Heart right ventricle (tissue), 16 donors: ENCODE results near the gene HTR6. TPM values are rescaled to one million over a fixed set of nuclear protein-coding genes. Genes with fewer than 3 reads are reported as not detected.
A peak's percentile ranks its signal among the peaks of the same experiment; 100 is the strongest.

Experiments
- ATAC-seq, 8 donors: fragments of 200-7000 bp; cut with Tn5 transposase; one replicate each; pipeline ENCODE4 v1.9.1; 2020; ENCODE audit warnings: mild to moderate bottlenecking in 8 of 8, moderate library complexity in 8 of 8, moderate number of reproducible peaks in 1 of 8
- DNase-seq, 2 donors: peaks; one replicate each; pipeline ENCODE4 v3.0.0-alpha.2; 2020
- H3K27ac ChIP-seq, 10 donors: fragments of 200-600 bp; sonication (generic) in 2 of 10; one replicate each; pipeline versions ENCODE4 v1.5.0 to v1.8.0; 2020 to 2022; ENCODE audit warnings: mild to moderate bottlenecking in 3 of 10
- H3K27me3 ChIP-seq, 7 donors: fragments of 200-600 bp; one replicate each; pipeline ENCODE4 v1.8.0; 2021 to 2022; ENCODE audit warnings: mild to moderate bottlenecking in 2 of 7
- H3K36me3 ChIP-seq, 9 donors: fragments of 200-600 bp; sonication (generic) in 1 of 9; one replicate each; pipeline versions ENCODE4 v1.5.0 to v1.8.0; 2020 to 2022; ENCODE audit warnings: mild to moderate bottlenecking in 2 of 9
- H3K4me1 ChIP-seq, 9 donors: fragments of 200-600 bp; sonication (generic) in 1 of 9; one replicate each; pipeline versions ENCODE4 v1.5.0 to v1.8.0; 2020 to 2022; ENCODE audit warnings: mild to moderate bottlenecking in 4 of 9
- H3K4me3 ChIP-seq, 10 donors: fragments of 200-600 bp; sonication (generic) in 2 of 10; one replicate each; pipeline versions ENCODE4 v1.5.0 to v1.8.0; 2020 to 2022; ENCODE audit warnings: mild to moderate bottlenecking in 7 of 10, moderate library complexity in 2 of 10
- H3K9me3 ChIP-seq, 11 donors: fragments of 200-600 bp in 10 of 11; sonication (generic) in 2 of 11; one replicate each; pipeline versions ENCODE4 v1.5.0 to v1.8.0; 2013 to 2022; ENCODE audit warnings: mild to moderate bottlenecking in 2 of 11, control low read depth in 1 of 11, moderate library complexity in 1 of 11
- WGBS, 2 donors: extraction: QIAGEN DNeasy Blood & Tissue Kit; methylation state at CpG; one replicate each; pipeline ENCODE4 v1.1.7; 2013; ENCODE audit warnings: inconsistent platforms in 1 of 2; 5-methylcytosine and 5-hydroxymethylcytosine counted together
- intact Hi-C, 10 donors: fragments of 100-400 bp; cut with DNase I; formaldehyde crosslinking; loops; one replicate each; pipeline versions ENCODE4 v1.11.1 to v1.14.2; 2022
- polyA plus RNA-seq, 2 donors: library from polyadenylated mRNA; stranded (reverse); fragments of 200-250 nt; gene quantifications; one replicate each; pipeline ENCODE4 v1.2.3, GENCODE V29; 2013
- total RNA-seq, 10 donors: library from RNA; stranded (reverse); fragmentation: NEBNext Ultra II Directional in 3 of 10; extraction: Animal tissue kit (Norgen Biotek cat#: 25700) in 3 of 10; gene quantifications; one replicate each; pipeline versions ENCODE4 v1.2.1 to v1.2.4, GENCODE V29; 2021 to 2023
- TF ChIP-seq, protein P1 (sequence below), 9 donors: fragments of 200-600 bp; sonication (generic) in 2 of 9; IDR thresholded peaks; one replicate each; pipeline versions ENCODE4 v1.5.0 to v1.8.0; 2021 to 2022; ENCODE audit warnings: antibody characterized with exemption in 9 of 9, mild to moderate bottlenecking in 5 of 9, moderate library complexity in 1 of 9
- donor health status: Arrhythmogenic right ventricular cardiomyopathy.
- donor health status: ischemic (EF 13 %, LVEDD 7.1; RV severe dilation, severe dysfunction).
- donor health status: healthy with polysubstance abuse.
- donor health status: DM: no; HTN: yes; CAD: no.
- donor health status: DM: no; HTN: no; CAD: no.
- donor health status: ischemic (EF 25% LVEDD 6.9; RV normal size, moderate dysfunction).
- donor health status: ischemic (EF 25% LVEDD 5.7; RV mildly dilated, moderate dysfunction).
- donor health status: healthy.
- donor health status: DM: yes; HTN: yes; CAD: no.
- donor health status: Ischemic cardiomyopathy.
- donor health status: ischemic (EF 35%, LVEDD 5.7; RV mildly dilated, moderate dysfunction).
- donor health status: nonischemic (EF 11% LVEDD 7.7; RV severe dilation, severe dysfunction).
- donor health status: DM: yes; HTN: yes; CAD: no.
- donor health status: PGD.
- donor health status: ischemic (EF 29% LVEDD 5.4; RV normal size, mild dysfunction).
- donor health status: nonischemic (EF 23%, LVEDD 6.1; RV moderate dilation, normal function).

HTR6 gene
- total and polyA plus RNA-seq, 12 donors: not detected

DNA sequence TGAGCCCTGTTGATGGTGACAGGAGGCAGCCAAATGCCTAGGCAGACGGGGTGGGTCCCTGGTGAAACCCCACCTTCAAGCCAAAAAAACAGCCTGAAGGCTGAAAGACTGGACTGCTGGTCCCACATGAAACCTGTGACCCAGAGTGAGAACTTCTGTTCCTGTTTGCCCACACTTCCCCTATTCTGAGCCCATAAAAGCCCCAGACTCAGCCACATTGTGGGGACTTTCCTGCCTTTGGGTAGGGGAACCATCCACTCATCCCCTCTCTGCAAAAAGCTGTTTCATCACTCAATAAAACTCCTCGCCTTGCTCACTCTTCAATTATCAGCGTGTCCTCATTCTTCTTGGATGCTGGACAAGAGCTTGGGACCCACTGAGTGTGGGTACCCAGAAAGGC, 25.2 kb downstream of the HTR6 start:
- WGBS, 2 donors: 93 to 94% methylated on average over 3 of the region's 3 CpGs
- TF ChIP-seq, protein P1, sequence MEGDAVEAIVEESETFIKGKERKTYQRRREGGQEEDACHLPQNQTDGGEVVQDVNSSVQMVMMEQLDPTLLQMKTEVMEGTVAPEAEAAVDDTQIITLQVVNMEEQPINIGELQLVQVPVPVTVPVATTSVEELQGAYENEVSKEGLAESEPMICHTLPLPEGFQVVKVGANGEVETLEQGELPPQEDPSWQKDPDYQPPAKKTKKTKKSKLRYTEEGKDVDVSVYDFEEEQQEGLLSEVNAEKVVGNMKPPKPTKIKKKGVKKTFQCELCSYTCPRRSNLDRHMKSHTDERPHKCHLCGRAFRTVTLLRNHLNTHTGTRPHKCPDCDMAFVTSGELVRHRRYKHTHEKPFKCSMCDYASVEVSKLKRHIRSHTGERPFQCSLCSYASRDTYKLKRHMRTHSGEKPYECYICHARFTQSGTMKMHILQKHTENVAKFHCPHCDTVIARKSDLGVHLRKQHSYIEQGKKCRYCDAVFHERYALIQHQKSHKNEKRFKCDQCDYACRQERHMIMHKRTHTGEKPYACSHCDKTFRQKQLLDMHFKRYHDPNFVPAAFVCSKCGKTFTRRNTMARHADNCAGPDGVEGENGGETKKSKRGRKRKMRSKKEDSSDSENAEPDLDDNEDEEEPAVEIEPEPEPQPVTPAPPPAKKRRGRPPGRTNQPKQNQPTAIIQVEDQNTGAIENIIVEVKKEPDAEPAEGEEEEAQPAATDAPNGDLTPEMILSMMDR (IDR thresholded peaks at IDR 0.05): no peak
- Histone ChIP-seq H3K9me3 (peaks cover 0 to 13% (median 0%) of the 10 kb centered on the region in 11 donors), H3K4me3 (no peak overlapping the region), H3K36me3 (peaks cover 0 to 43% (median 0%) of the 10 kb centered on the region in 9 donors), H3K4me1 (peaks cover 0 to 13% (median 9%) of the 10 kb centered on the region in 9 donors), H3K27ac (no peak overlapping the region), H3K27me3 (no peaks in the 10 kb centered on the region)
- no peak for DNase-seq
- intact Hi-C loops: no loop called here
- no peak for ATAC-seq

- Histone ChIP-seq H3K27ac (no peak overlapping the region), H3K27me3 (no peaks in the 10 kb centered on the region), H3K4me3 (no peak overlapping the region), H3K4me1 (peaks cover 0 to 13% (median 9%) of the 10 kb centered on the region in 9 donors), H3K9me3 (peaks cover 0 to 13% (median 0%) of the 10 kb centered on the region in 11 donors), H3K36me3 (peaks cover 0 to 48% (median 0%) of the 10 kb centered on the region in 9 donors)
- ATAC-seq: no peak
- intact Hi-C loops: no loop called here
- DNase-seq: no peak
- WGBS, 2 donors: 90 to 91% methylated on average over 7 of the region's 7 CpGs
- TF ChIP-seq, protein P1 (IDR thresholded peaks at IDR 0.05): no peak
Measured at GRCh38 chr1:19690342-19690741, 25.7 kb downstream of the HTR6 start.

- Histone ChIP-seq H3K27ac (no peak overlapping the region), H3K27me3 (no peaks in the 10 kb centered on the region), H3K9me3 (peaks cover 0 to 8% (median 0%) of the 10 kb centered on the region in 11 donors), H3K4me3 (no peak overlapping the region), H3K4me1 (peaks cover 0 to 5% (median 4%) of the 10 kb centered on the region in 9 donors), H3K36me3 (peaks cover 0 to 51% (median 0%) of the 10 kb centered on the region in 9 donors)
- no peak for DNase-seq
- WGBS, 2 donors: 88 to 89% methylated on average over 14 of the region's 14 CpGs
- ATAC-seq: no peak
- intact Hi-C loops: no loop called here
- TF ChIP-seq, protein P1 (IDR thresholded peaks at IDR 0.05): no peak
Measured at GRCh38 chr1:19694298-19694697, 29.6 kb downstream of the HTR6 start.

- Histone ChIP-seq H3K9me3 (no peaks in the 10 kb centered on the region), H3K4me3 (no peak overlapping the region), H3K36me3 (peaks cover 0 to 62% (median 0%) of the 10 kb centered on the region in 9 donors), H3K27ac (no peak overlapping the region), H3K27me3 (no peaks in the 10 kb centered on the region), H3K4me1 (no peaks in the 10 kb centered on the region)
- ATAC-seq (peak in 1 of 8 donors; percentile 14), DNase-seq (no peak)
- 84 to 91% methylated on average over 7 of the region's 7 CpGs for WGBS, 2 donors
- intact Hi-C loops: no loop called here
- TF ChIP-seq, protein P1 (IDR thresholded peaks at IDR 0.05): no peak
Measured at GRCh38 chr1:19695772-19696171, 31.1 kb downstream of the HTR6 start.
